Measurements from ENCODE around the gene FAM53B. TPM values are rescaled to one million over a fixed set of nuclear protein-coding genes. Genes with fewer than 3 reads are reported as not detected.

The FAM53B gene
- total RNA-seq, 1 experiment from 2014 or later, result 18.3 TPM

DNA sequence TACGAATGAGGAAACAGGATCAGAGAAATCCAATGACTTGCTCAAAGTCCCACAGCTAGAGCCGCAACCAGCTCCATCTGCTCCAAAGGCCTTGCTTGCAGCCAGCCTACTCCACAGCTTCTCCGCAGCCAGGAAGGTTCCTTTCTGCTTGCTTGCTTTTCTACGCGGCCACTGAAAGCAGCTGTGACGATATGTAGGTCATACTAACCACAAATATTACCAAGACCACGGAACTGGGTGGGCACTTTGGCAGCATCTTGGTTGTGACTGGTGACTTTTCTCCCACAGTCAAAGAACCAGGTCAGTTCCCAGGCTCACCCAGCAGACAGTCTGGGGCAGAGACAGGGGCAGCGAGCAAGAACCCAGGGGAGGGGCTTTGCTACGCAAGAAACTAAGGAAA lies 86.4 kb downstream of the FAM53B start:
- Histone ChIP-seq H3K4me3 (ENCODE audit: low read depth, low read length, poor library complexity, severe bottlenecking) (no peak overlapping the region), H3K9me3 (ENCODE audit: low read depth, low read length, poor library complexity, severe bottlenecking) (no peaks in the 10 kb centered on the region), H3K27ac (ENCODE audit: low read depth, low read length, poor library complexity, severe bottlenecking) (no peak overlapping the region), H3K4me1 (ENCODE audit: insufficient read depth, low read length, poor library complexity, severe bottlenecking) (no peaks in the 10 kb centered on the region), H3K36me3 (ENCODE audit: insufficient read depth, low read length, poor library complexity, severe bottlenecking) (no peaks in the 10 kb centered on the region), H3K27me3 (replicated peaks; ENCODE audit: insufficient read depth, low read depth, low read length, poor library complexity) (no peaks in the 10 kb centered on the region)
- intact Hi-C loops (cut with micrococcal nuclease; ENCODE audit: unreplicated experiment), result no loop called here
- TF ChIP-seq EZH2 (IDR thresholded peaks at IDR 0.05; ENCODE audit: borderline replicate concordance, low read depth, low read length, poor library complexity, severe bottlenecking), result no peak
- TF ChIP-seq, protein P1, sequence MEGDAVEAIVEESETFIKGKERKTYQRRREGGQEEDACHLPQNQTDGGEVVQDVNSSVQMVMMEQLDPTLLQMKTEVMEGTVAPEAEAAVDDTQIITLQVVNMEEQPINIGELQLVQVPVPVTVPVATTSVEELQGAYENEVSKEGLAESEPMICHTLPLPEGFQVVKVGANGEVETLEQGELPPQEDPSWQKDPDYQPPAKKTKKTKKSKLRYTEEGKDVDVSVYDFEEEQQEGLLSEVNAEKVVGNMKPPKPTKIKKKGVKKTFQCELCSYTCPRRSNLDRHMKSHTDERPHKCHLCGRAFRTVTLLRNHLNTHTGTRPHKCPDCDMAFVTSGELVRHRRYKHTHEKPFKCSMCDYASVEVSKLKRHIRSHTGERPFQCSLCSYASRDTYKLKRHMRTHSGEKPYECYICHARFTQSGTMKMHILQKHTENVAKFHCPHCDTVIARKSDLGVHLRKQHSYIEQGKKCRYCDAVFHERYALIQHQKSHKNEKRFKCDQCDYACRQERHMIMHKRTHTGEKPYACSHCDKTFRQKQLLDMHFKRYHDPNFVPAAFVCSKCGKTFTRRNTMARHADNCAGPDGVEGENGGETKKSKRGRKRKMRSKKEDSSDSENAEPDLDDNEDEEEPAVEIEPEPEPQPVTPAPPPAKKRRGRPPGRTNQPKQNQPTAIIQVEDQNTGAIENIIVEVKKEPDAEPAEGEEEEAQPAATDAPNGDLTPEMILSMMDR (conservative IDR thresholded peaks at IDR 0.05; ENCODE audit: low read depth, low read length), result no peak
- CTCF ChIA-PET, result no interaction called here
- no peak for DNase-seq (ENCODE audit: low spot score)
- POLR2A ChIA-PET (ENCODE audit: low non-redundant PET), result no interaction called here
- BruUV-seq (replicated peaks), result no TSS peak

DNA sequence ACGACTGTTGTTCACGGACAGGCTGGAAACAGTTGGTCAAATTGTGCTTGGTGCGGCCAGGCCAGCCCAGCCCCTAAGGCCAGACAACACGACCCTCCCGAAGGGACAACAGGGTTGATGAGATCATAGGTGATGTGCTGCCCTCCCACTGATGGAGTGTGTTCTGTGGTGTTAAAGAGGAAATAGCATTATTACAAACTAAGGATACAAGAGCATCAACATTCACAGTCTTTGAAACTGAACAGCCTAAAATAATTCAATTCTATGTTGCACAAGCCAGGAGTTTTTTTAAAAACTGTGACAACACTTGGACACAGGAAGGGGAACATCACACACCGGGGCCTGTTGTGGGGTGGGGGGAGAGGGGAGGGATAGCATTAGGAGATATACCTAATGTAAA lies 87.6 kb downstream of the FAM53B start:
- intact Hi-C loops (cut with micrococcal nuclease; ENCODE audit: unreplicated experiment), result no loop called here
- DNase-seq (ENCODE audit: low spot score), result no peak
- ChIA-PET POLR2A (ENCODE audit: low non-redundant PET) (no interaction called here), CTCF (no interaction called here)
- Histone ChIP-seq H3K36me3 (ENCODE audit: insufficient read depth, low read length, poor library complexity, severe bottlenecking) (no peaks in the 10 kb centered on the region), H3K4me1 (ENCODE audit: insufficient read depth, low read length, poor library complexity, severe bottlenecking) (no peaks in the 10 kb centered on the region), H3K9me3 (ENCODE audit: low read depth, low read length, poor library complexity, severe bottlenecking) (no peaks in the 10 kb centered on the region), H3K27me3 (replicated peaks; ENCODE audit: insufficient read depth, low read depth, low read length, poor library complexity) (no peaks in the 10 kb centered on the region), H3K4me3 (ENCODE audit: low read depth, low read length, poor library complexity, severe bottlenecking) (no peak overlapping the region), H3K27ac (ENCODE audit: low read depth, low read length, poor library complexity, severe bottlenecking) (no peak overlapping the region)
- no TSS peak for BruUV-seq (replicated peaks)
- TF ChIP-seq, protein P1 (conservative IDR thresholded peaks at IDR 0.05; ENCODE audit: low read depth, low read length), result no peak
- no peak for TF ChIP-seq EZH2 (IDR thresholded peaks at IDR 0.05; ENCODE audit: borderline replicate concordance, low read depth, low read length, poor library complexity, severe bottlenecking)

DNA sequence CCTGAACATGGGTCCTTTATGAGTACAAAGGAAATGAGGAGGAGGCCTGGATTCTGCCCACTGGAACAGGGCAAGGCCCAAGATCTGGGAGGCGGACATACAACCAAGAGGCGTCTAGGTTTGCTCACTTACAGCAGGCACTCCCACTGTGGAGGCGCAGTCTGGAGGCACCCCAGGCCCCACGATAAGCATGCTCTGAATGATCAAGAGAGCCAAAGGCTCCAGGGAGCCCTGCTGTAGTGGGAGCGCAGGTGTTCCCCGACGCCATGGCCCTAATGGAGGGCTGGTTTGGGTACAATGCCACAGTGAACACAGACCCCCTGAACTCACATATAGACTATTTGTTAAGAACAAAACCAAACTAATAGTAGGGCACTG lies 88.1 kb downstream of the FAM53B start:
- H3K27me3 ChIP-seq (replicated peaks; ENCODE audit: insufficient read depth, low read depth, low read length, poor library complexity), result no peaks in the 10 kb centered on the region
- POLR2A ChIA-PET (ENCODE audit: low non-redundant PET), result no interaction called here
- intact Hi-C loops (cut with micrococcal nuclease; ENCODE audit: unreplicated experiment), result no loop called here
- no TSS peak for BruUV-seq (replicated peaks)
- no peak for DNase-seq (ENCODE audit: low spot score)
- H3K27ac ChIP-seq (ENCODE audit: low read depth, low read length, poor library complexity, severe bottlenecking), result no peak overlapping the region
- no peaks in the 10 kb centered on the region for H3K36me3 ChIP-seq (ENCODE audit: insufficient read depth, low read length, poor library complexity, severe bottlenecking)
- H3K4me3 ChIP-seq (ENCODE audit: low read depth, low read length, poor library complexity, severe bottlenecking), result no peak overlapping the region
- no peaks in the 10 kb centered on the region for H3K4me1 ChIP-seq (ENCODE audit: insufficient read depth, low read length, poor library complexity, severe bottlenecking)
- TF ChIP-seq, protein P1 (conservative IDR thresholded peaks at IDR 0.05; ENCODE audit: low read depth, low read length), result no peak
- TF ChIP-seq EZH2 (IDR thresholded peaks at IDR 0.05; ENCODE audit: borderline replicate concordance, low read depth, low read length, poor library complexity, severe bottlenecking), result no peak
- H3K9me3 ChIP-seq (ENCODE audit: low read depth, low read length, poor library complexity, severe bottlenecking), result no peaks in the 10 kb centered on the region
- CTCF ChIA-PET, result no interaction called here

Data from A673 (cell line).